ACC112 (cell line): ENCODE results near the gene IGFLR1.

Experiments used
- H2AFZ ChIP-seq: fragments of 200-600 bp; sonication (generic); one replicate; pipeline ENCODE4 v1.6.0; 2017; ENCODE audit warnings: antibody characterized with exemption, low read length; ENCODE audit not compliant: unreplicated experiment
- H3K27ac ChIP-seq: fragments of 200-600 bp; sonication (generic); 2 replicates; pipeline ENCODE4 v1.5.1; 2014; ENCODE audit warnings: low read depth, mild to moderate bottlenecking, antibody characterized with exemption, low read length, moderate library complexity
- H3K27me3 ChIP-seq: fragments of 200-600 bp; sonication (generic); 2 replicates; pipeline ENCODE4 v1.6.1; 2014; ENCODE audit warnings: mild to moderate bottlenecking, antibody characterized with exemption, low read length, moderate library complexity, mixed read lengths; ENCODE audit not compliant: insufficient read depth
- H3K36me3 ChIP-seq: fragments of 200-600 bp; sonication (generic); 2 replicates; pipeline ENCODE4 v1.6.1; 2016; ENCODE audit warnings: mild to moderate bottlenecking, antibody characterized with exemption, low read length, moderate library complexity, mixed read lengths; ENCODE audit not compliant: insufficient read depth
- H3K4me1 ChIP-seq: fragments of 200-600 bp; sonication (generic); one replicate; pipeline ENCODE4 v1.6.1; 2016; ENCODE audit warnings: low read length, mixed read lengths; ENCODE audit not compliant: insufficient read depth, unreplicated experiment, control insufficient read depth
- H3K4me3 ChIP-seq: fragments of 200-600 bp; sonication (generic); 2 replicates; pipeline ENCODE4 v1.5.1; 2014; ENCODE audit warnings: mild to moderate bottlenecking, low read depth, low read length
- H3K79me2 ChIP-seq: fragments of 200-600 bp; sonication (generic); one replicate; pipeline ENCODE4 v1.6.0; 2016; ENCODE audit warnings: low read length; ENCODE audit not compliant: control insufficient read depth, unreplicated experiment, insufficient read depth

Gene IGFLR1

GRCh38 chr19:35734889-35735288 lies 7.4 kb downstream of the IGFLR1 start:
- Histone ChIP-seq H3K4me3 (no peak overlapping the region), H3K27ac (no peak overlapping the region), H3K36me3 (no peaks in the 10 kb centered on the region), H3K79me2 (no peaks in the 10 kb centered on the region), H3K27me3 (no peaks in the 10 kb centered on the region), H3K4me1 (no peaks in the 10 kb centered on the region), H2AFZ (no peak overlapping the region)

GRCh38 chr19:35734273-35734672 lies 8.0 kb downstream of the IGFLR1 start:
- no peaks in the 10 kb centered on the region for H3K36me3 ChIP-seq
- no peak overlapping the region for H3K27ac ChIP-seq
- no peaks in the 10 kb centered on the region for H3K27me3 ChIP-seq
- H2AFZ ChIP-seq, result no peak overlapping the region
- no peaks in the 10 kb centered on the region for H3K79me2 ChIP-seq
- no peaks in the 10 kb centered on the region for H3K4me1 ChIP-seq
- no peak overlapping the region for H3K4me3 ChIP-seq

GRCh38 chr19:35733180-35734125 lies 8.8 kb downstream of the IGFLR1 start:
- no peak overlapping the region for H3K27ac ChIP-seq

GRCh38 chr19:35732540-35733179 lies 9.6 kb downstream of the IGFLR1 start:
- Histone ChIP-seq H3K4me1 (no peaks in the 10 kb centered on the region), H3K36me3 (no peaks in the 10 kb centered on the region), H3K79me2 (no peaks in the 10 kb centered on the region), H3K4me3 (no peak overlapping the region), H3K27ac (no peak overlapping the region), H3K27me3 (no peaks in the 10 kb centered on the region), H2AFZ (no peak overlapping the region)

More at GRCh38 chr19:35733180-35734125, 8.8 kb downstream of the IGFLR1 start:
- Histone ChIP-seq H3K79me2 (no peaks in the 10 kb centered on the region), H3K4me1 (no peaks in the 10 kb centered on the region), H3K27me3 (no peaks in the 10 kb centered on the region), H2AFZ (no peak overlapping the region), H3K36me3 (no peaks in the 10 kb centered on the region), H3K4me3 (no peak overlapping the region)

DNA sequence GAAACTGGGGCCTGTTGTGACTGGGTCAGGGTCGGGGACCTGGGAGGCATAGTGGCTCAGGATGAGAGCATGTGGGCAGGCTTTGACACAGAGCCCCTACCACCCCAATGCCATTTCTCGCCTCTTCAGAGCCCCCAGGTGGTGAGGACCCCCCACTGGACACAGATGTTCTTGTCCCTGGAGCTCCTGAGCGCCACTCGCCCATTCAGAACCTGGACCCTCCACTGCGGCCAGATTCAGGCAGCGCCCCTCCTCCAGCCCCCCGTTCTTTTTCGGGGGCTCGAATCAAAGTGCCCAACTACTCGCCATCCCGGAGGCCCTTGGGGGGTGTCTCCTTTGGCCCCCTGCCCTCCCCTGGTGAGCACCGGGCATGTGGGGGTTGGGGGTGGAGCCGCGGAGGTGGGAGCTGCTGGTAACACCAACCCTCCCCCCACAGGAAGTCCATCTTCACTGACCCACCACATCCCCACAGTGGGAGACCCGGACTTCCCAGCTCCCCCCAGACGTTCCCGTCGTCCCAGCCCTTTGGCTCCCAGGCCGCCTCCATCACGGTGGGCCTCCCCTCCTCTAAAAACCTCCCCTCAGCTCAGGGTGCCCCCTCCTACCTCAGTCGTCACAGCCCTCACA lies 10.4 kb downstream of the IGFLR1 start:
- Histone ChIP-seq H3K4me3 (no peak overlapping the region), H3K36me3 (no peaks in the 10 kb centered on the region), H3K27me3 (no peaks in the 10 kb centered on the region), H3K4me1 (no peaks in the 10 kb centered on the region), H2AFZ (no peak overlapping the region), H3K79me2 (no peaks in the 10 kb centered on the region), H3K27ac (no peak overlapping the region)

GRCh38 chr19:35731353-35731752 lies 10.9 kb downstream of the IGFLR1 start:
- H3K79me2 ChIP-seq, result no peaks in the 10 kb centered on the region
- no peaks in the 10 kb centered on the region for H3K36me3 ChIP-seq
- H3K27me3 ChIP-seq, result no peaks in the 10 kb centered on the region
- no peaks in the 10 kb centered on the region for H3K4me1 ChIP-seq
- H3K4me3 ChIP-seq, result no peak overlapping the region
- no peak overlapping the region for H3K27ac ChIP-seq
- H2AFZ ChIP-seq, result no peak overlapping the region

GRCh38 chr19:35730326-35730725 lies 11.9 kb downstream of the IGFLR1 start:
- Histone ChIP-seq H3K4me1 (no peaks in the 10 kb centered on the region), H3K36me3 (peaks cover 5% of the 10 kb centered on the region; the same call in 1 of the 2 replicates), H3K27me3 (no peaks in the 10 kb centered on the region), H3K79me2 (no peaks in the 10 kb centered on the region), H3K4me3 (no peak overlapping the region), H2AFZ (no peak overlapping the region), H3K27ac (no peak overlapping the region)

DNA sequence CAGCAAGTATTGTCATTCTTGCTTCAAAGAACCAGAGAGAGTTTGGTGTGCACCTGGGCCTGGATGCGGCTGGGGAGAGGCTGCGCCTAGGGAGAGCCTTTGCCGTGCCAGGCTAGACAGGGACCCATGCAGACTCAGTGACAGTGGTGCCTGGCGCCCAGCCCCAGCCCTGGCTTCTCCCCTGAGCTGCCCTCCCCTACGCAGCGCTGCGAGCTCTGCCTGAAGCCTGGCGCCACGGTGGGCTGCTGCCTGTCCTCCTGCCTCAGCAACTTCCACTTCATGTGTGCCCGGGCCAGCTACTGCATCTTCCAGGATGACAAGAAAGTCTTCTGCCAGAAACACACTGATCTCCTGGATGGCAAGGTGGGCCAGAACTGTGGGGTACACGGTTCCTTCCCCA lies 12.5 kb downstream of the IGFLR1 start:
- no peaks in the 10 kb centered on the region for H3K27me3 ChIP-seq
- no peak overlapping the region for H3K27ac ChIP-seq
- H3K36me3 ChIP-seq, result peaks cover 5% of the 10 kb centered on the region; the same call in 1 of the 2 replicates
- H3K79me2 ChIP-seq, result no peaks in the 10 kb centered on the region
- H3K4me3 ChIP-seq, result no peak overlapping the region
- H3K4me1 ChIP-seq, result no peaks in the 10 kb centered on the region
- H2AFZ ChIP-seq, result no peak overlapping the region

DNA sequence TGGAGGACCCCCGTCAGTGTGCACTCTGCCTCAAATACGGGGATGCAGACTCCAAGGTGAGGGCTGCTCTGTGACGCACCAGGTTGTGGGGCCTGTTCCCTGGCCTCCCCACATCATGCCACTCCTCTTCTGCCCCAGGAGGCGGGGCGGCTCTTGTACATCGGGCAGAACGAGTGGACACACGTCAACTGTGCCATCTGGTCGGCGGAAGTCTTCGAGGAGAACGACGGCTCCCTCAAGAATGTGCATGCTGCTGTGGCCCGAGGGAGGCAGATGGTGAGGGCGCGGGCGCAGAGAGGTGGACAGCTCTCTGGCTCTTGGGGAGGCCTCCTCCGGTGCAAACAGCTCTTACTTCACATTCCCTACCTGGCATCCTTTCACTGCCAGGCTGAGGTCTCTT lies 13.2 kb downstream of the IGFLR1 start:
- Histone ChIP-seq H3K27me3 (no peaks in the 10 kb centered on the region), H3K36me3 (peaks cover 5% of the 10 kb centered on the region; the same call in 1 of the 2 replicates), H3K4me3 (no peak overlapping the region), H3K4me1 (no peaks in the 10 kb centered on the region), H3K27ac (no peak overlapping the region), H3K79me2 (no peaks in the 10 kb centered on the region), H2AFZ (no peak overlapping the region)

- H3K27me3 ChIP-seq, result no peaks in the 10 kb centered on the region
- no peaks in the 10 kb centered on the region for H3K79me2 ChIP-seq
- H3K27ac ChIP-seq, result no peak overlapping the region
- H2AFZ ChIP-seq, result no peak overlapping the region
- no peak overlapping the region for H3K4me3 ChIP-seq
- H3K36me3 ChIP-seq, result peaks cover 5% of the 10 kb centered on the region; the same call in 1 of the 2 replicates
- no peaks in the 10 kb centered on the region for H3K4me1 ChIP-seq
Measured at GRCh38 chr19:35727956-35728706, 14.1 kb downstream of the IGFLR1 start.
